H1 (cell line): ENCODE results near the gene IRX4. TPM values are rescaled to one million over a fixed set of nuclear protein-coding genes. Genes with fewer than 3 reads are reported as not detected.

Source experiments
- CTCF ChIA-PET: fragments of 300-600 bp; sonication (Branson Sonifier 250); formaldehyde crosslinking; loops from one replicate; lab custom pipeline; 2021; ENCODE audit not compliant: partially characterized antibody; lab: Charles Lee
- POLR2A ChIA-PET: fragments of 300-600 bp; sonication (Branson Sonifier 250); formaldehyde crosslinking; loops from one replicate; lab custom pipeline; 2021; ENCODE audit warnings: inconsistent platforms; ENCODE audit not compliant: partially characterized antibody; lab: Charles Lee
- DNase-seq, 2 experiments: peaks; one replicate each; pipeline versions ENCODE4 v3.0.0 to v3.0.0-alpha.2; 2010 to 2022; ENCODE audit warnings: low spot score in 2 of 2, low read depth in 1 of 2, mixed read lengths in 1 of 2
- FAIRE-seq: peaks from 2 replicates; lab custom pipeline; 2011; peaks lifted over from hg19 to GRCh38; lab: Jason Lieb, UNC
- H2AFZ ChIP-seq: 2 replicates; pipeline ENCODE4 v1.8.1; 2012; ENCODE audit warnings: low read length, inconsistent platforms
- H2AK5ac ChIP-seq: 2 replicates; pipeline ENCODE4 v1.6.1; 2013; ENCODE audit warnings: low read depth, low read length
- H2BK120ac ChIP-seq: replicated peaks from 2 replicates; pipeline ENCODE3; 2013; ENCODE audit warnings: low read depth, low read length, inconsistent platforms
- H2BK12ac ChIP-seq: 2 replicates; pipeline ENCODE4 v1.6.1; 2013; ENCODE audit warnings: low read depth, low read length
- H2BK15ac ChIP-seq: 2 replicates; pipeline ENCODE4 v1.6.1; 2013; ENCODE audit warnings: low read length
- H2BK20ac ChIP-seq: 2 replicates; pipeline ENCODE4 v1.6.1; 2013; ENCODE audit warnings: low read length
- H2BK5ac ChIP-seq: 2 replicates; pipeline ENCODE4 v1.6.1; 2013; ENCODE audit warnings: low read depth, low read length
- H3K14ac ChIP-seq: 2 replicates; pipeline ENCODE4 v1.6.1; 2013; ENCODE audit warnings: inconsistent platforms; ENCODE audit not compliant: insufficient read length
- H3K18ac ChIP-seq: 2 replicates; pipeline ENCODE4 v1.6.1; 2013; ENCODE audit warnings: low read length; ENCODE audit errors: extremely low read depth
- H3K23ac ChIP-seq: 2 replicates; pipeline ENCODE4 v1.6.1; 2013; ENCODE audit warnings: inconsistent platforms; ENCODE audit not compliant: insufficient read length
- H3K23me2 ChIP-seq: 2 replicates; pipeline ENCODE4 v1.6.1; 2013; ENCODE audit warnings: low read depth, low read length
- H3K27ac ChIP-seq: 2 replicates; pipeline ENCODE4 v1.6.1; 2011; ENCODE audit warnings: low read depth, low read length, inconsistent platforms
- H3K27me3 ChIP-seq, 4 experiments: replicated peaks in 1 of 4; 1 replicate in 1 of 4; 2 replicates in 3 of 4; pipeline versions ENCODE4 v1.6.1 to v1.8.1; 2011 to 2013; ENCODE audit warnings: low read length in 3 of 4, mild to moderate bottlenecking in 3 of 4, inconsistent platforms in 2 of 4, mixed read lengths in 2 of 4, moderate library complexity in 1 of 4; ENCODE audit not compliant: control insufficient read depth in 3 of 4, insufficient read depth in 3 of 4; ENCODE audit errors: extremely low read depth in 1 of 4
- H3K36me3 ChIP-seq, 4 experiments: 2 replicates each; pipeline versions ENCODE4 v1.6.1 to v1.8.1; 2011 to 2013; ENCODE audit warnings: mild to moderate bottlenecking in 4 of 4, low read length in 3 of 4, moderate library complexity in 2 of 4, control low read depth in 1 of 4, inconsistent platforms in 1 of 4; ENCODE audit not compliant: insufficient read depth in 4 of 4, control insufficient read depth in 2 of 4
- H3K4ac ChIP-seq: replicated peaks from 2 replicates; pipeline ENCODE3; 2013; ENCODE audit warnings: low read length, low read depth, mixed read lengths, inconsistent platforms; ENCODE audit not compliant: insufficient read length
- H3K4me1 ChIP-seq, 4 experiments: replicated peaks in 1 of 4; 1 replicate in 1 of 4; 2 replicates in 3 of 4; pipeline versions ENCODE4 v1.6.1 to v1.8.1; 2011 to 2013; ENCODE audit warnings: low read length in 3 of 4, inconsistent platforms in 2 of 4, mixed read lengths in 1 of 4; ENCODE audit not compliant: insufficient read depth in 4 of 4, control insufficient read depth in 3 of 4
- H3K4me2 ChIP-seq, 2 experiments: 2 replicates each; pipeline versions ENCODE4 v1.6.1 to v1.8.1; 2011 to 2013; ENCODE audit warnings: low read depth in 2 of 2, low read length in 2 of 2, control low read depth in 1 of 2, inconsistent platforms in 1 of 2, mild to moderate bottlenecking in 1 of 2; ENCODE audit not compliant: insufficient read depth in 1 of 2
- H3K4me3 ChIP-seq, 4 experiments: fragments of 200-600, 300-600 bp in 1 of 4; sonication (generic), shearing (Covaris generic), sonication (Bioruptor Twin) in 1 of 4; 2 replicates each; pipeline versions ENCODE4 v1.5.1 to v1.8.1; 2011 to 2016; ENCODE audit warnings: low read length in 4 of 4, low read depth in 3 of 4, control low read depth in 2 of 4, inconsistent platforms in 2 of 4, mild to moderate bottlenecking in 2 of 4, mixed read lengths in 1 of 4, moderate library complexity in 1 of 4; ENCODE audit not compliant: insufficient read depth in 2 of 4; ENCODE audit errors: extremely low read depth in 1 of 4
- H3K56ac ChIP-seq: replicated peaks from 2 replicates; pipeline ENCODE3; 2013; ENCODE audit warnings: low read depth, mild to moderate bottlenecking, mixed read lengths, low read length, inconsistent platforms; ENCODE audit not compliant: insufficient read length
- H3K79me1 ChIP-seq: 2 replicates; pipeline ENCODE4 v1.6.1; 2013; ENCODE audit warnings: low read depth, low read length, control low read depth
- H3K79me2 ChIP-seq, 2 experiments: 2 replicates each; pipeline versions ENCODE4 v1.6.1 to v1.8.1; 2012 to 2013; ENCODE audit warnings: low read length in 2 of 2, mild to moderate bottlenecking in 2 of 2, inconsistent platforms in 1 of 2; ENCODE audit not compliant: insufficient read depth in 2 of 2, control insufficient read depth in 1 of 2
- H3K9ac ChIP-seq, 4 experiments: replicated peaks in 1 of 4; 1 replicate in 1 of 4; 2 replicates in 3 of 4; pipeline versions ENCODE4 v1.6.1 to v1.8.1; 2011 to 2013; ENCODE audit warnings: low read depth in 3 of 4, low read length in 3 of 4, control low read depth in 2 of 4, mild to moderate bottlenecking in 2 of 4, moderate library complexity in 2 of 4, inconsistent platforms in 1 of 4; ENCODE audit errors: extremely low read depth in 1 of 4
- H3K9me3 ChIP-seq, 2 experiments: 2 replicates each; pipeline versions ENCODE4 v1.6.1 to v1.8.1; 2012 to 2013; ENCODE audit warnings: mild to moderate bottlenecking in 2 of 2, moderate library complexity in 2 of 2, control low read depth in 1 of 2, inconsistent platforms in 1 of 2, low read depth in 1 of 2, low read length in 1 of 2, mixed read lengths in 1 of 2; ENCODE audit not compliant: insufficient read depth in 2 of 2
- H4K20me1 ChIP-seq, 2 experiments: replicated peaks in 1 of 2; 2 replicates each; pipeline versions ENCODE3 to v1.8.1; 2011 to 2013; ENCODE audit warnings: inconsistent platforms in 2 of 2, low read length in 2 of 2, mild to moderate bottlenecking in 1 of 2; ENCODE audit not compliant: insufficient read depth in 2 of 2, control insufficient read depth in 1 of 2
- H4K5ac ChIP-seq: 2 replicates; pipeline ENCODE4 v1.6.1; 2013; ENCODE audit warnings: low read length, low read depth, mixed read lengths, inconsistent platforms; ENCODE audit not compliant: insufficient read length
- H4K8ac ChIP-seq: 2 replicates; pipeline ENCODE4 v1.8.0; 2013; ENCODE audit warnings: mild to moderate bottlenecking, moderate library complexity, low read length, inconsistent platforms; ENCODE audit not compliant: insufficient read depth; ENCODE audit errors: extremely low read depth
- H4K91ac ChIP-seq: replicated peaks from 2 replicates; pipeline ENCODE3; 2013; ENCODE audit warnings: low read length, mixed read lengths, inconsistent platforms; ENCODE audit not compliant: insufficient read length
- ASH2L ChIP-seq: fragments of 200-600, 300-600 bp; sonication (generic); IDR thresholded peaks from one replicate; pipeline ENCODE4 v1.7.1; 2017; ENCODE audit warnings: low read length
- JUND ChIP-seq: IDR thresholded peaks from 2 replicates; pipeline ENCODE4 v1.6.1; 2011; ENCODE audit warnings: mild to moderate bottlenecking, improper control_type of control experiment, low read length
- KDM1A ChIP-seq: fragments of 200-600, 300-600 bp; sonication (generic); IDR thresholded peaks from 2 replicates; pipeline ENCODE4 v1.7.1; 2016; ENCODE audit warnings: mild to moderate bottlenecking, low read length, borderline replicate concordance
- NANOG ChIP-seq: IDR thresholded peaks from 2 replicates; pipeline ENCODE4 v1.6.1; 2011; ENCODE audit warnings: low read length, low read depth, mild to moderate bottlenecking, inconsistent platforms; ENCODE audit not compliant: insufficient read depth, poor library complexity, severe bottlenecking
- NRF1 ChIP-seq: IDR thresholded peaks from 2 replicates; pipeline ENCODE4 v1.6.1; 2011; ENCODE audit warnings: mild to moderate bottlenecking, low read depth, low read length, improper control_type of control experiment
- SIN3A ChIP-seq, 2 experiments: IDR thresholded peaks in 1 of 2; conservative IDR thresholded peaks in 1 of 2; 2 replicates each; pipeline ENCODE4 v1.6.1; 2011 to 2012; ENCODE audit warnings: low read length in 2 of 2, improper control_type of control experiment in 1 of 2, low read depth in 1 of 2, mild to moderate bottlenecking in 1 of 2
- SIX5 ChIP-seq: IDR thresholded peaks from 2 replicates; pipeline ENCODE4 v1.6.1; 2011; ENCODE audit warnings: mild to moderate bottlenecking, low read depth, low read length
- ZNF274 ChIP-seq: IDR thresholded peaks from 2 replicates; pipeline ENCODE4 v1.7.0; 2012; ENCODE audit warnings: low read length, borderline replicate concordance; ENCODE audit errors: extremely low read depth
- WGBS, 2 experiments: shearing (Covaris generic) in 1 of 2; methylation state at CpG; one replicate each; pipeline versions ENCODE4 v1.1.6 to v1.1.7; 2013 to 2015; ENCODE audit warnings: low lambda C conversion rate in 2 of 2, mixed read lengths in 2 of 2, inconsistent platforms in 1 of 2, low coverage in 1 of 2, missing lambda C conversion rate in 1 of 2; ENCODE audit not compliant: insufficient replicate concordance in 2 of 2, insufficient coverage in 1 of 2, insufficient read length in 1 of 2; ENCODE audit errors: extremely low coverage in 1 of 2, missing lambda C conversion rate in 1 of 2; 5-methylcytosine and 5-hydroxymethylcytosine counted together
- polyA plus RNA-seq, 7 experiments: library from polyadenylated mRNA; depleted of rRNA in 3 of 7; stranded (reverse) in 5 of 7; unstranded in 2 of 7; fragments of >200 nt in 5 of 7; fragments of 200-250 nt in 2 of 7; gene quantifications; 1 replicate in 5 of 7; 2 replicates in 1 of 7; 4 replicates in 1 of 7; pipeline versions ENCODE4 v1.2.1 to v1.2.3, GENCODE V29; 2011 to 2013; ENCODE audit warnings: missing spikeins in 2 of 7, mixed read lengths in 2 of 7
- total RNA-seq: library from RNA; stranded (reverse); fragmentation: NEBNext Ultra II Directional; extraction: Animal tissue kit (Norgen Biotek cat#: 25700); gene quantifications from 2 replicates; pipeline ENCODE4 v1.2.1, GENCODE V29; 2021
- TF ChIP-seq, protein P1 (sequence below): IDR thresholded peaks from 2 replicates; pipeline ENCODE4 v1.6.1; 2011; ENCODE audit warnings: low read length, improper control_type of control experiment

The IRX4 gene
- total and polyA plus RNA-seq, 2 of the 8 experiments (the other 6 are each of a cell fraction or from before 2014, with no cell fraction given), result 0.45 to 1.2 TPM

DNA sequence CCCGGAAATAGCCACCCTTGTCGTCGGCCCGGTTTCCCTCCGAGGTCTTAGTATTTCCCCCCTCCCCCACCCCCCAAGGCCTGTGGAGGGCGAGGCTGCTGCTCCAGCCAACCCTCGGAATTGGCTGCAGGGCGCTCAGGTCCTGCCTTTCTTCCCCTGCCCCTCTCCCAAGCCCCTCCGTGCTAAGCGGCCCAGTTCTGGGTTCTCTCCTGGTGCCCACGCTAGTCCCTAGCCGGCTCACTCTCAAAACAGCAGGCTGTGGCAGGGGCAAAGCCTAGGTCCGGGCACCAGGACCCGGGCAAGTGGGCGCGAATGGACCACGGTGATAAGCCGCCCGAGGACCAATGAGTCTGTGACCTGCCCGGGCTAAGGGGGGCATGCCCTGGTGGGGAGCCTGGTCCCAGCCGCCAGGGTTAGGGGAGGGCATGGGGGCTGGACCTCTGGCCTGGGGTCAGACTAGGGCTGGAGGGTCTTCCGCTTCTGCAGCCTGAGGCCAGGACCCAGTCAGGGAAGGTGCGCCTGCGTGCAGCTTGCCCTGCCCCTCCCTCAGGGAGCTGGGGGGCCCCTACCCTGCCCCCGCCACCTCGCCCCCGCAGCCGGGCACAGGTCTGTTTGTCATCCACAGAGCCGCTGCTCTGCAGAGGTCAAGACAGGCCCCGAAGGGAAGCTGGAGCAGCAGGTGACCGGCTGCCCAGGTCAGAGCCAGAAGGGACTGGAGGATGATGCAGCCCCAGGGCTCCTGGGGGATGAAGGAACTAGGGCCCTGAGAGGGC, 5.0 kb upstream of the IRX4 start:
- Histone ChIP-seq H3K79me2 (no peaks in the 10 kb centered on the region), H3K23me2 (peaks cover 13% of the 10 kb centered on the region; the same call in 1 of the 2 replicates), H4K20me1 (peaks cover 0 to 9% of the 10 kb centered on the region in 2 experiments), H2BK12ac (peak overlapping the region; percentile 17; the same call in 1 of the 2 replicates), H3K4me1 (peaks cover 3 to 43% (median 25%) of the 10 kb centered on the region in 4 experiments; a peak in 6 of 7 replicates), H3K18ac (peak overlapping the region; percentile 19; the same call in 1 of the 2 replicates), H2AK5ac (no peak overlapping the region), H3K4ac (no peak overlapping the region), H3K14ac (no peak overlapping the region), H3K9ac (no peak overlapping the region; a peak in 1 of 7 replicates), H3K36me3 (peaks cover 0 to 3% (median 0%) of the 10 kb centered on the region in 4 experiments; a peak in 1 of 8 replicates), H2BK15ac (no peak overlapping the region), H3K27me3 (peaks cover 48 to 72% (median 71%) of the 10 kb centered on the region in 4 experiments; a peak in 6 of 7 replicates), H3K4me2 (peak overlapping the region; percentile 73 to 78), H3K79me1 (no peaks in the 10 kb centered on the region), H3K23ac (no peak overlapping the region), H2BK20ac (no peak overlapping the region), H2BK5ac (no peak overlapping the region), H4K8ac (no peak overlapping the region), H4K5ac (no peak overlapping the region), H2BK120ac (no peak overlapping the region), H3K27ac (no peak overlapping the region), H3K9me3 (no peaks in the 10 kb centered on the region), H3K56ac (no peak overlapping the region), H2AFZ (no peak overlapping the region), H3K4me3 (peak overlapping the region; percentile 23 to 62 (median 26)), H4K91ac (no peak overlapping the region)
- 33% methylated on average over 14 of the region's 31 CpGs; no CpG with 5 or more reads in 1 of the 2 experiments for WGBS, 2 experiments
- CTCF ChIA-PET, result interaction anchor here (1.2 to 1.5 kb wide), 3 partner anchors 63 to 124 kb away, joined by 3 to 4 read pairs (median 3); no protein-coding TSS in a partner anchor
- DNase-seq (no peak), FAIRE-seq (no peak)
- POLR2A ChIA-PET, result interaction anchor here (1.0 to 1.8 kb wide), 3 partner anchors 11 to 67 kb away, joined by 3 to 5 read pairs (median 4); no protein-coding TSS in a partner anchor
- TF ChIP-seq ZNF274, result no peak
- TF ChIP-seq, protein P1, sequence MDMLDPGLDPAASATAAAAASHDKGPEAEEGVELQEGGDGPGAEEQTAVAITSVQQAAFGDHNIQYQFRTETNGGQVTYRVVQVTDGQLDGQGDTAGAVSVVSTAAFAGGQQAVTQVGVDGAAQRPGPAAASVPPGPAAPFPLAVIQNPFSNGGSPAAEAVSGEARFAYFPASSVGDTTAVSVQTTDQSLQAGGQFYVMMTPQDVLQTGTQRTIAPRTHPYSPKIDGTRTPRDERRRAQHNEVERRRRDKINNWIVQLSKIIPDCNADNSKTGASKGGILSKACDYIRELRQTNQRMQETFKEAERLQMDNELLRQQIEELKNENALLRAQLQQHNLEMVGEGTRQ, result no peak
- TF ChIP-seq SIX5, result no peak
- no peak for TF ChIP-seq ASH2L
- no peak for TF ChIP-seq NANOG
- TF ChIP-seq SIN3A (conservative IDR thresholded peaks at IDR 0.05 in 1 of 2, IDR thresholded peaks at IDR 0.05 in 1 of 2; ENCODE audit: low read depth in 1 of 2, low read length in 2 of 2), result no peak
- TF ChIP-seq KDM1A, result no peak
- TF ChIP-seq NRF1, result no peak
- TF ChIP-seq JUND, result no peak
